Measurements from ENCODE around the gene STRIP1.

STRIP1 gene

GRCh38 chr1:110033421-110033820 is 1.0 kb upstream of the STRIP1 start:
- Mint-ChIP-seq H3K27ac (peak overlapping the region; percentile 80), H3K9me3 (no peaks in the 10 kb centered on the region), H3K4me1 (peaks cover 31% of the 10 kb centered on the region), H3K4me3 (no peak overlapping the region), H3K27me3 (no peaks in the 10 kb centered on the region), H3K36me3 (peaks cover 4% of the 10 kb centered on the region)
- ATAC-seq, result no peak

- H3K27me3 Mint-ChIP-seq, result no peaks in the 10 kb centered on the region
- H3K4me3 Mint-ChIP-seq, result peak overlapping the region; percentile 91
- no peaks in the 10 kb centered on the region for H3K9me3 Mint-ChIP-seq
- peaks cover 31% of the 10 kb centered on the region for H3K4me1 Mint-ChIP-seq
- no peak for ATAC-seq
- H3K36me3 Mint-ChIP-seq, result peaks cover 11% of the 10 kb centered on the region
- H3K27ac Mint-ChIP-seq, result peak overlapping the region; percentile 80
These were observed 379 bp upstream of the STRIP1 start for GRCh38 chr1:110034040-110034450.

- no peaks in the 10 kb centered on the region for H3K27me3 Mint-ChIP-seq
- peak overlapping the region; percentile 91 for H3K4me3 Mint-ChIP-seq
- ATAC-seq, result no peak
- peaks cover 31% of the 10 kb centered on the region for H3K4me1 Mint-ChIP-seq
- H3K27ac Mint-ChIP-seq, result peak overlapping the region; percentile 80
- H3K36me3 Mint-ChIP-seq, result peaks cover 23% of the 10 kb centered on the region
- H3K9me3 Mint-ChIP-seq, result no peaks in the 10 kb centered on the region
These were observed 870 bp downstream of the STRIP1 start for GRCh38 chr1:110035236-110035752.

- Mint-ChIP-seq H3K4me1 (peaks cover 21% of the 10 kb centered on the region), H3K36me3 (peaks cover 52% of the 10 kb centered on the region), H3K27ac (no peak overlapping the region), H3K9me3 (no peaks in the 10 kb centered on the region), H3K27me3 (no peaks in the 10 kb centered on the region), H3K4me3 (no peak overlapping the region)
- ATAC-seq, result no peak
These were observed 3.8 kb downstream of the STRIP1 start for GRCh38 chr1:110038271-110038670.

- H3K4me1 Mint-ChIP-seq, result peaks cover 13% of the 10 kb centered on the region
- H3K27me3 Mint-ChIP-seq, result no peaks in the 10 kb centered on the region
- H3K36me3 Mint-ChIP-seq, result peaks cover 62% of the 10 kb centered on the region
- no peak for ATAC-seq
- no peaks in the 10 kb centered on the region for H3K9me3 Mint-ChIP-seq
- H3K27ac Mint-ChIP-seq, result no peak overlapping the region
- no peak overlapping the region for H3K4me3 Mint-ChIP-seq
These were observed 5.2 kb downstream of the STRIP1 start for GRCh38 chr1:110039641-110040040.

GRCh38 chr1:110040548-110040947 is 6.1 kb downstream of the STRIP1 start:
- no peak overlapping the region for H3K27ac Mint-ChIP-seq
- H3K4me3 Mint-ChIP-seq, result no peak overlapping the region

GRCh38 chr1:110043016-110043415 is 8.6 kb downstream of the STRIP1 start:
- Mint-ChIP-seq H3K4me3 (no peak overlapping the region), H3K4me1 (no peaks in the 10 kb centered on the region), H3K36me3 (peaks cover 91% of the 10 kb centered on the region), H3K9me3 (no peaks in the 10 kb centered on the region), H3K27ac (no peak overlapping the region), H3K27me3 (no peaks in the 10 kb centered on the region)
- ATAC-seq, result no peak

More at GRCh38 chr1:110040548-110040947, 6.1 kb downstream of the STRIP1 start:
- Mint-ChIP-seq H3K4me1 (peaks cover 5% of the 10 kb centered on the region), H3K36me3 (peaks cover 71% of the 10 kb centered on the region), H3K27me3 (no peaks in the 10 kb centered on the region), H3K9me3 (no peaks in the 10 kb centered on the region)
- no peak for ATAC-seq

GRCh38 chr1:110047463-110047862 is 13.0 kb downstream of the STRIP1 start:
- ATAC-seq, result no peak
- Mint-ChIP-seq H3K36me3 (peaks cover 77% of the 10 kb centered on the region), H3K27me3 (no peaks in the 10 kb centered on the region), H3K4me1 (no peaks in the 10 kb centered on the region), H3K9me3 (no peaks in the 10 kb centered on the region), H3K27ac (no peak overlapping the region), H3K4me3 (no peak overlapping the region)

GRCh38 chr1:110048240-110048639 is 13.8 kb downstream of the STRIP1 start:
- Mint-ChIP-seq H3K27me3 (no peaks in the 10 kb centered on the region), H3K4me3 (no peak overlapping the region), H3K27ac (no peak overlapping the region), H3K9me3 (no peaks in the 10 kb centered on the region), H3K4me1 (peaks cover under 1% of the 10 kb centered on the region), H3K36me3 (peaks cover 76% of the 10 kb centered on the region)
- ATAC-seq, result no peak

- no peaks in the 10 kb centered on the region for H3K9me3 Mint-ChIP-seq
- H3K27me3 Mint-ChIP-seq, result no peaks in the 10 kb centered on the region
- no peak overlapping the region for H3K27ac Mint-ChIP-seq
- peaks cover 76% of the 10 kb centered on the region for H3K36me3 Mint-ChIP-seq
- H3K4me3 Mint-ChIP-seq, result no peak overlapping the region
- ATAC-seq, result no peak
- peaks cover 7% of the 10 kb centered on the region for H3K4me1 Mint-ChIP-seq
These were observed 14.6 kb downstream of the STRIP1 start for GRCh38 chr1:110048923-110049601.

- no peak overlapping the region for H3K27ac Mint-ChIP-seq
- no peaks in the 10 kb centered on the region for H3K27me3 Mint-ChIP-seq
- ATAC-seq, result no peak
- no peak overlapping the region for H3K4me3 Mint-ChIP-seq
- H3K9me3 Mint-ChIP-seq, result no peaks in the 10 kb centered on the region
- H3K4me1 Mint-ChIP-seq, result peaks cover 7% of the 10 kb centered on the region
- peaks cover 78% of the 10 kb centered on the region for H3K36me3 Mint-ChIP-seq
These were observed 15.6 kb downstream of the STRIP1 start for GRCh38 chr1:110049801-110050601.

- Mint-ChIP-seq H3K4me3 (no peak overlapping the region), H3K4me1 (peaks cover 7% of the 10 kb centered on the region), H3K27ac (no peak overlapping the region), H3K27me3 (no peaks in the 10 kb centered on the region), H3K9me3 (no peaks in the 10 kb centered on the region), H3K36me3 (peaks cover 77% of the 10 kb centered on the region)
- no peak for ATAC-seq
These were observed 16.3 kb downstream of the STRIP1 start for GRCh38 chr1:110050602-110051261.

GRCh38 chr1:110051262-110051648 is 16.8 kb downstream of the STRIP1 start:
- no peaks in the 10 kb centered on the region for H3K9me3 Mint-ChIP-seq
- ATAC-seq, result no peak
- H3K36me3 Mint-ChIP-seq, result peaks cover 77% of the 10 kb centered on the region
- peaks cover 7% of the 10 kb centered on the region for H3K4me1 Mint-ChIP-seq
- H3K27ac Mint-ChIP-seq, result no peak overlapping the region
- no peak overlapping the region for H3K4me3 Mint-ChIP-seq
- H3K27me3 Mint-ChIP-seq, result no peaks in the 10 kb centered on the region

- no peak overlapping the region for H3K4me3 Mint-ChIP-seq
These were observed 19.4 kb downstream of the STRIP1 start for GRCh38 chr1:110053552-110054428.

More at GRCh38 chr1:110053552-110054428, 19.4 kb downstream of the STRIP1 start:
- Mint-ChIP-seq H3K27ac (no peak overlapping the region), H3K36me3 (peaks cover 78% of the 10 kb centered on the region), H3K4me1 (peaks cover 7% of the 10 kb centered on the region), H3K27me3 (no peaks in the 10 kb centered on the region), H3K9me3 (no peaks in the 10 kb centered on the region)
- ATAC-seq, result peak; percentile 79

Measured in stimulated activated memory B cell treated with anti-CD40 and anti-IgM and Interleukin-4, amounts not matched to agents 10 μg/mL and 1 μg/mL and 100 μg/mL, for 72 hours (primary cell).